Liver (tissue), 3 donors: Measurements from ENCODE around the gene DNAH6.

Experiments
- CTCF ChIP-seq: fragments of 150-350 bp; IDR thresholded peaks from 2 replicates; pipeline ENCODE4 v1.5.1; 2017; ENCODE audit warnings: improper control_type of control experiment, low read depth, low read length; ENCODE audit not compliant: missing input control
- HNF4A ChIP-seq, 2 donors: conservative IDR thresholded peaks; 2 replicates each; pipeline ENCODE4 v1.6.1; 2016; ENCODE audit warnings: antibody characterized with exemption in 2 of 2, mild to moderate bottlenecking in 2 of 2
- JUND ChIP-seq, 2 donors: IDR thresholded peaks; 2 replicates each; pipeline ENCODE4 v1.6.1; 2016; ENCODE audit warnings: antibody characterized with exemption in 2 of 2
- RAD21 ChIP-seq, 2 donors: IDR thresholded peaks; 2 replicates each; pipeline ENCODE4 v1.6.1; 2016; ENCODE audit warnings: antibody characterized with exemption in 2 of 2, mild to moderate bottlenecking in 2 of 2
- ZBTB33 ChIP-seq: IDR thresholded peaks from 2 replicates; pipeline ENCODE4 v1.6.1; 2016; ENCODE audit warnings: antibody characterized with exemption
- donor health status: healthy.
- donor health status: healthy.

GRCh38 chr2:84548303-84548702 is 32.0 kb downstream of the DNAH6 start:
- no peak for TF ChIP-seq CTCF
- TF ChIP-seq JUND (IDR thresholded peaks at IDR 0.05): no peak
- no peak for TF ChIP-seq HNF4A (conservative IDR thresholded peaks at IDR 0.05)
- TF ChIP-seq RAD21 (IDR thresholded peaks at IDR 0.05): no peak
- no peak for TF ChIP-seq ZBTB33
